HepG2 (cell line): Measurements from ENCODE around the gene PBOV1. TPM values are rescaled to one million over a fixed set of nuclear protein-coding genes. Genes with fewer than 3 reads are reported as not detected.

ENCODE experiments used
- ATAC-seq: fragments of 200-7000 bp; cut with Tn5 transposase; 3 replicates; pipeline ENCODE4 v1.9.1; 2020; ENCODE audit warnings: mild to moderate bottlenecking, moderate library complexity
- BruUV-seq: library from RNA; stranded (reverse); fragments of 400-500 nt; replicated peaks from 2 replicates; lab custom pipeline; 2021; lab: Mats Ljungman, UMichigan
- CTCF ChIA-PET: fragments of 300-600 bp; formaldehyde crosslinking; extraction: SDS; loops from one replicate; lab custom pipeline; 2021; ENCODE audit warnings: low total read pairs, inconsistent platforms, low intra/inter-chr PET ratio; lab: Yijun Ruan, JAX
- POLR2A ChIA-PET: fragments of 350-600 bp; sonication (Branson Sonifier 250); formaldehyde crosslinking; loops from one replicate; lab custom pipeline; 2020; ENCODE audit warnings: antibody characterized with exemption, inconsistent platforms; lab: Yijun Ruan, JAX
- DNase-seq: peaks from one replicate; pipeline ENCODE4 v3.0.0-alpha.2; 2015; ENCODE audit warnings: low spot score
- FAIRE-seq: peaks from 3 replicates; lab custom pipeline; 2011; peaks lifted over from hg19 to GRCh38; lab: Jason Lieb, UNC
- H2AFZ ChIP-seq: one replicate; pipeline ENCODE4 v1.6.1; 2011; ENCODE audit warnings: low read length, inconsistent platforms
- H3K27ac ChIP-seq: fragments of 300-600 bp; 3 replicates; pipeline ENCODE4 v1.8.0; 2011; ENCODE audit warnings: mixed run types, mild to moderate bottlenecking, mixed read lengths, low read length, inconsistent platforms; ENCODE audit not compliant: insufficient read depth; ENCODE audit errors: extremely low read length
- H3K27me3 ChIP-seq, 2 experiments: fragments of 200-600 bp in 1 of 2; 2 replicates in 1 of 2; 3 replicates in 1 of 2; pipeline versions ENCODE4 v1.6.0 to v1.8.0; 2011; ENCODE audit warnings: low read length in 2 of 2, mild to moderate bottlenecking in 2 of 2, moderate library complexity in 2 of 2, inconsistent platforms in 1 of 2; ENCODE audit not compliant: insufficient read depth in 2 of 2, control insufficient read depth in 1 of 2
- H3K36me3 ChIP-seq, 2 experiments: fragments of 200-600 bp in 1 of 2; replicated peaks in 1 of 2; 2 replicates in 1 of 2; 3 replicates in 1 of 2; pipeline versions ENCODE4 v1.5.1 to v1.8.0; 2011; ENCODE audit warnings: low read length in 2 of 2, inconsistent platforms in 1 of 2; ENCODE audit not compliant: insufficient read depth in 2 of 2, control insufficient read depth in 1 of 2
- H3K4me1 ChIP-seq: 2 replicates; pipeline ENCODE4 v1.5.1; 2012; ENCODE audit warnings: low read length, inconsistent platforms; ENCODE audit not compliant: insufficient read depth
- H3K4me2 ChIP-seq: 2 replicates; pipeline ENCODE4 v1.6.0; 2011; ENCODE audit warnings: low read depth, low read length, inconsistent platforms
- H3K4me3 ChIP-seq, 3 experiments: fragments of 200-600 bp in 1 of 3; sonication (generic), shearing (Covaris generic) in 1 of 3; replicated peaks in 1 of 3; 2 replicates each; pipeline ENCODE4 v1.5.1; 2011 to 2016; ENCODE audit warnings: low read length in 3 of 3, inconsistent platforms in 2 of 3, low read depth in 2 of 3, mild to moderate bottlenecking in 2 of 3, control low read depth in 1 of 3, mixed read lengths in 1 of 3; ENCODE audit not compliant: insufficient read depth in 1 of 3
- H3K79me2 ChIP-seq: one replicate; pipeline ENCODE4 v1.6.1; 2011; ENCODE audit warnings: low read length, inconsistent platforms; ENCODE audit not compliant: insufficient read depth
- H3K9ac ChIP-seq: 2 replicates; pipeline ENCODE4 v1.6.0; 2011; ENCODE audit warnings: mild to moderate bottlenecking, low read depth, low read length, inconsistent platforms; ENCODE audit not compliant: insufficient read depth
- H3K9me3 ChIP-seq: 2 replicates; pipeline ENCODE4 v1.5.1; 2012; ENCODE audit warnings: mild to moderate bottlenecking, low read length
- H4K20me1 ChIP-seq: 2 replicates; pipeline ENCODE4 v1.6.0; 2011; ENCODE audit warnings: inconsistent platforms, mild to moderate bottlenecking, low read length, moderate library complexity; ENCODE audit not compliant: insufficient read depth
- HDAC6 ChIP-seq: fragments of 200-600 bp; sonication (generic); IDR thresholded peaks from 2 replicates; pipeline ENCODE4 v1.7.0; 2017; ENCODE audit warnings: mild to moderate bottlenecking, antibody characterized with exemption, low read length, low read depth
- PRDM15 ChIP-seq: sonication (generic); formaldehyde crosslinking; IDR thresholded peaks from 2 replicates; pipeline ENCODE4 v1.4.0; 2020; ENCODE audit warnings: missing genetic modification reagents
- SALL1 ChIP-seq: sonication (generic); formaldehyde crosslinking; IDR thresholded peaks from 2 replicates; pipeline ENCODE4 v1.8.0; 2022; ENCODE audit warnings: mild to moderate bottlenecking, missing genetic modification reagents
- SIX1 ChIP-seq: sonication (generic); formaldehyde crosslinking; IDR thresholded peaks from 2 replicates; pipeline ENCODE4 v1.4.0; 2020; ENCODE audit warnings: missing genetic modification reagents, borderline replicate concordance
- TFE3 ChIP-seq: IDR thresholded peaks from 2 replicates; pipeline ENCODE4 v1.6.1; 2016
- ZKSCAN8 ChIP-seq: IDR thresholded peaks from 2 replicates; pipeline ENCODE4 v1.6.1; 2016; ENCODE audit warnings: borderline replicate concordance, missing genetic modification reagents, missing compliant biosample characterization
- in situ Hi-C: cut with HindIII; loops from 2 replicates; pipeline ENCODE4 v1.10.0; 2017; ENCODE audit warnings: low pct_unique_long_range_greater_than_20kb; ENCODE audit not compliant: extremely low pct_ligation_motif_present
- intact Hi-C: fragments of 100-400 bp; cut with micrococcal nuclease; formaldehyde crosslinking; loops from one replicate; pipeline ENCODE4 v1.10.0; 2022; ENCODE audit not compliant: unreplicated experiment
- polyA plus RNA-seq, 8 experiments: library from polyadenylated mRNA; depleted of rRNA in 3 of 8; stranded (reverse) in 7 of 8; unstranded in 1 of 8; fragments of >200 nt; fragmentation: Illumina TruSeq in 4 of 8; extraction: Trizol in 4 of 8; gene quantifications; 2 replicates each; pipeline versions ENCODE4 v1.2.1 to v1.2.3, GENCODE V29; 2011 to 2016; ENCODE audit warnings: low read depth in 4 of 8, missing spikeins in 1 of 8, mixed read lengths in 1 of 8; ENCODE audit not compliant: insufficient read depth in 1 of 8
- total RNA-seq, 5 experiments: library from RNA; depleted of rRNA; stranded (reverse); fragments of >200 nt; fragmentation: Illumina TruSeq; extraction: Trizol; gene quantifications; 2 replicates each; pipeline ENCODE4 v1.2.3, GENCODE V29; 2016; ENCODE audit warnings: low read depth in 1 of 5

The PBOV1 gene
- total and polyA plus RNA-seq, 2 of the 13 experiments (the other 11 are each of a cell fraction or from before 2014, with no cell fraction given), result not detected

GRCh38 chr6:138206862-138207261 is 11.4 kb downstream of the PBOV1 start:
- Histone ChIP-seq H2AFZ (no peak overlapping the region), H3K36me3 (no peaks in the 10 kb centered on the region), H3K4me1 (peaks cover 15% of the 10 kb centered on the region), H3K4me2 (no peak overlapping the region), H3K9ac (no peak overlapping the region), H3K27ac (no peak overlapping the region), H3K9me3 (no peaks in the 10 kb centered on the region), H3K79me2 (no peaks in the 10 kb centered on the region), H3K27me3 (no peaks in the 10 kb centered on the region), H3K4me3 (no peak overlapping the region), H4K20me1 (no peaks in the 10 kb centered on the region)
- DNase-seq, result no peak
- in situ Hi-C loops (no loop called here), intact Hi-C loops (no loop called here)
- TF ChIP-seq ZKSCAN8 (CRISPR knock-in tag) (no peak), SALL1 (no peak), PRDM15 (no peak), HDAC6 (no peak), SIX1 (CRISPR knock-in tag) (no peak), TFE3 (CRISPR knock-in tag) (no peak)
- POLR2A ChIA-PET, result no interaction called here
- FAIRE-seq, result no peak
- no peak for ATAC-seq
- CTCF ChIA-PET, result no interaction called here
- no TSS peak for BruUV-seq
